Stimulated activated CD8-positive, alpha-beta memory T cell treated with anti-CD3 and anti-CD28 coated beads, Interleukin-7, amount 100 ng/mL, for 48 hours (primary cell): ENCODE results near the gene OR10AD1.
A peak's percentile ranks its signal among the peaks of the same experiment; 100 is the strongest.
"Not testable (repeated sequence)": the region's sequence is repeated elsewhere in the genome, so short reads cannot be mapped to it uniquely, and the experiment has no call there.

ENCODE experiments used
- DNase-seq, 2 donors: peaks; one replicate each; pipeline ENCODE4 v3.0.0-alpha.2; 2020; ENCODE audit warnings: low read depth in 1 of 2; ENCODE audit errors: extremely low read depth in 1 of 2

Gene OR10AD1

DNA sequence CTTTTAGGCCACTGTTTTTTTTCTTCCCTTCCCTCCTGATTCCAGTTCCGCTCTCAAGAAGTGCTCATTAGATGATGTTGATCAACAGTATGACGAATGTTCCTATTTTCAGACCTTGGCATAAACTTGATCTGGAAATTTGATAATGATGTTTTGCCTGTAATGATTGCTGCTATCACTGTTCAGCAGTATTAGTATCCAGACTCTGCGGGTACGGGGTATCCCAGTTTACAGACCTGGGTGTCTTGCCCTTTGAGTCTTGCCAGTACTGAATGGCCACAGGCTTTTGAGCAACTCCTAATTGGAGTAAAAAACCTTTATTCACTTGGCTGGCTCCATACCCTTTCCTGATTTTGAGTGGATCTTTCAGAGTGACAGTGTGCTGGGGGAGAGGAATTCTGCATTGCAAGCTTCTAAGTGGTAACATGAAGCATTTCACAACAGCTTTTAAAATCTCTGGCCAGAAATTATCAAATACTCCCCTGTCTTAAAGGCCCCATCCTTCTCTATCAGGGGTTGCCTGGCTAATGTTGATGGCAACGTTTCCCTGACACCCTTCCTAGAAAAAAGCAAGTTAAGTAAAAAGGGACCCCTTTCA lies 39.8 kb downstream of the OR10AD1 start:
- no peak for DNase-seq

DNA sequence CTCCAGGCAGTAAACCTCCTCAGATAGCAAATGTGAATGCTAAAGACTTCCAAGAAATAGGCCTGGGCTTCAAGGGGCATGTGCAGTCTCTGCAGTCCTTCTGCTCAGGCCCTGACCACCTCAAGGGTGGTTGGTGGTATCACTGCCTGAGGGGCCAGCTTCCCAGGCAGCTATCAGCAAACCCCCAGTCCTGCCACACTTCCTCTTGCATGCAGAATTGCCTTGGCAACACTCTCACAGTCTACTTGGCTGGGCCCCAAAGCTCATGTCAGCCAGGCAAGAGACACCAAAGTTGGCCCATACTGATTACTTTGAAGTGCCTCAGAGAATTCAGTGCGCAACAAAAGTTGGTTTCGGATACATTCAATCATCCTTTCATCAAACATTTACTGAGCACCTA lies 42.3 kb downstream of the OR10AD1 start:
- no peak for DNase-seq

DNA sequence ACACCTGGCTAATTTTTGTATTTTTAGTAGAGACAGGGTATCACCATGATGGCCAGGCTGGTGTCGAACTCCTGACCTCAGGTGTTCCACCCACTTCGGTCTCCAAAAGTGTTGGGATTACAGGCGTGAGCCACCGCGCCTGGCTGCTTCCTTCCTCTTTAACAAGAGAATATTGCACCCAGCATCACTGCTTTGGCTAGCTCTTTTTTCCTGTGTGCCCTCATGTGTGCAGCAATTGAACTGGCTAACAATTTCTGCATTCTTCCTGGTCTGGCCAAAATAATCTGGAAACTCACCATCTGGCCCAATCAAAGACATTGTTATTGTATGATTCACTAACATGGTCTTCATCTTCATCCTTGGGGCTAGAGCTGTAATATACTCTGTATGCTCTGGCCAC lies 43.0 kb downstream of the OR10AD1 start:
- DNase-seq: no peak

DNA sequence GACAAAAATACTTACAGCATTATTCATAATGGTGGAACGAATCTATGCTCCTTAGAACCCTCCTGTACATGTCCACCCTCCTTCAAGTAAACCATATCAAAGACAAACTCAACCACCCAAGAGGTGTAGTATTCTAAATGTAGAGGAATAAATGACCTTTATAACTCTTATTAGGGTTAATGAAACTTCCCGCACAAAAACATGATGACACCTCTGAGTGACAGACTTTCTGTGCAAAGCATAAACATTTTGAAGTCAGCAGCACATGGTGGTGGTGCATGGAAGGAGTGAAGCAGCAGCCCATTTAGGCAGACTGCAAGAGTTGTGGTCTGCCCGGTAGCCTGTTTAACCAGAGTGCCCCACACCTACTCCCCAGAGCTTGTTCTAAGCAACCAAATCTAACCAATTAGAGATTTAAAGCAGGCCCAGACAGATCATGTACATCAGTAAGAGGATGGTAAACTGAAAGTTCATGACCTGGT lies 45.2 kb downstream of the OR10AD1 start:
- peak in 1 of 2 donors; percentile 10 for DNase-seq

GRCh38 chr12:48157018-48157888 lies 45.8 kb downstream of the OR10AD1 start, which contains the start of gene ASB8:
ASB8 (minus strand) TSS chr12:48157515; CDS start chr12:48153496, 4,019 bp downstream.
- DNase-seq: peak; percentile 95 to 98

DNA sequence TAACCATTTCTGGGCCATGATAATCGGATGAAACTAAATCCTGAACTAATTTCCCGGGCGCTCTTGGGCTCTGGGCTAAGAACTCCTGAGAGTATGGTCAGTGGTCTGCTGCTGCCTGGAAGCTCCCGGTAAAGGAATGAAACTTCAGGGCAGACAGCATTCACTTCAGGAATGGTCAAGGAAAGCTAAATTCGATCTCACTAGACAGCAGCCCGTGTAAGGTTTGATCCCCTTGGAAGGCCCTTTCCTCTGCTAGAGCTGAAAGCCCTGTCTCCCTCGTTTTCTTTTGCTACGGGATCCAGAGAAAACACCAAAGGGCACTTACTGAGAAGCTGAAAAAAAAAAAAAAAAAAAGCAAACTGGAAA lies 46.5 kb downstream of the OR10AD1 start:
- DNase-seq: no peak

DNA sequence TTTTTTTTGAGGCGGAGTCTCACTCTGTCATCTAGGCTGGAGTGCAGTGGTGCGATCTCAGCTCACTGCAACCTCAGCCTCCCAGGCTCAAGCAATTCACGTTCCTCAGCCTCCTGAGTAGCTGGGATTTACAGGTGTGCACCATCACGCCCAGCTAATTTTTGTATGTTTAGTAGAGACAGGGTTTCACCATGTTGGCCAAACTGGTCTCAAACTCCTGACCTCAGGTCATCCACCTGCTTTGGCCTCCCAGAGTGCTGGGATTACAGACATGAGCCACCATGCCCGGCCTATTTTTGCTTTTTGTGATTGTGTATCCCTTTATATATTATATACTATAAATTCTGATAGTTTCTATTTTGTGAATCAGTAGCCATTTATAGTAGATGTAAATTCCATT lies 47.3 kb downstream of the OR10AD1 start:
- DNase-seq: not testable (repeated sequence)
